ENCODE data around the gene TNFSF11. TPM values are rescaled to one million over a fixed set of nuclear protein-coding genes. Genes with fewer than 3 reads are reported as not detected.

TNFSF11 gene
- total and polyA plus RNA-seq, 2 donors (not counting 1 experiment from before 2014, with no cell fraction given) = not detected

GRCh38 chr13:42597505-42597904 is 23.6 kb downstream of the TNFSF11 start:
- no peaks in the 10 kb centered on the region for H4K20me1 ChIP-seq (ENCODE audit: control insufficient read depth, insufficient read depth, low read length, poor library complexity, severe bottlenecking)
- H3K4me2 ChIP-seq (replicated peaks; ENCODE audit: low read depth, low read length, poor library complexity, severe bottlenecking) = no peak overlapping the region
- Mint-ChIP-seq H3K4me1 (no peaks in the 10 kb centered on the region), H3K27ac (no peak overlapping the region), H3K4me3 (no peak overlapping the region), H3K9me3 (ENCODE audit: insufficient read depth) (no peaks in the 10 kb centered on the region), H3K27me3 (no peaks in the 10 kb centered on the region)
- H3K4me3 ChIP-seq (ENCODE audit: control extremely low read depth in 1 of 5, extremely low read depth in 1 of 5, insufficient read depth in 1 of 5, low read depth in 2 of 5, low read length in 4 of 5) = no peak overlapping the region
- H2AFZ ChIP-seq (ENCODE audit: insufficient read depth, low read depth, low read length, poor library complexity, severe bottlenecking) = no peak overlapping the region
- TF ChIP-seq CTCF (IDR thresholded peaks at IDR 0.05) (no peak), EZH2 (IDR thresholded peaks at IDR 0.05; ENCODE audit: borderline replicate concordance, insufficient read depth, low read depth, low read length, poor library complexity, severe bottlenecking) (no peak)
- 74% methylated on average over 3 of the region's 4 CpGs for WGBS (ENCODE audit: insufficient coverage)
- ChIA-PET CTCF (interaction anchor here (0.6 to 7.1 kb wide), 4 partner anchors 35 to 1206 kb away, joined by 3 to 45 read pairs (median 3); no protein-coding TSS in a partner anchor), POLR2A (no interaction called here)
- H3K9me3 ChIP-seq (ENCODE audit: control extremely low read depth in 1 of 3, control insufficient read depth in 2 of 3, insufficient read depth in 1 of 3, low read length in 2 of 3) = no peaks in the 10 kb centered on the region
- no peaks in the 10 kb centered on the region for H3K27me3 ChIP-seq (replicated peaks in 1 of 4; ENCODE audit: control extremely low read depth in 1 of 4, control insufficient read depth in 3 of 4, insufficient read depth in 4 of 4, low read length in 3 of 4)
- ATAC-seq (ENCODE audit: low read depth) (no peak), DNase-seq (no peak)
- H3K4me1 ChIP-seq (ENCODE audit: control insufficient read depth in 2 of 2, insufficient read depth in 2 of 2, low read length in 2 of 2) = no peaks in the 10 kb centered on the region
- no peaks in the 10 kb centered on the region for H3K36me3 ChIP-seq (replicated peaks in 1 of 2; ENCODE audit: control extremely low read depth in 1 of 2, control insufficient read depth in 1 of 2, extremely low read depth in 1 of 2, insufficient read depth in 2 of 2, low read length in 1 of 2)
- H3K9ac ChIP-seq (ENCODE audit: low read length) = no peak overlapping the region
- H3K27ac ChIP-seq (ENCODE audit: low read length in 2 of 2) = no peak overlapping the region
- intact Hi-C loops (cut with micrococcal nuclease) = loop anchor here (10.0 kb wide), 1 partner anchor 1277 kb away; the partner anchor contains the start of genes CCDC122 and LACC1
- no peaks in the 10 kb centered on the region for H3K79me2 ChIP-seq (ENCODE audit: control insufficient read depth, insufficient read depth, low read length)

GRCh38 chr13:42600943-42601342 is 27.0 kb downstream of the TNFSF11 start:
- peaks cover 10 to 13% of the 10 kb centered on the region in 2 donors for H3K4me1 ChIP-seq (ENCODE audit: control insufficient read depth in 2 of 2, insufficient read depth in 2 of 2, low read length in 2 of 2)
- no peak for DNase-seq
- 86% methylated on average over 1 of the region's 1 CpG for WGBS (ENCODE audit: insufficient coverage)
- no peak overlapping the region for H3K27ac ChIP-seq (ENCODE audit: low read length in 2 of 2)
- H3K4me2 ChIP-seq (replicated peaks; ENCODE audit: low read depth, low read length, poor library complexity, severe bottlenecking) = no peak overlapping the region
- no peak overlapping the region for H2AFZ ChIP-seq (ENCODE audit: insufficient read depth, low read depth, low read length, poor library complexity, severe bottlenecking)
- H3K79me2 ChIP-seq (ENCODE audit: control insufficient read depth, insufficient read depth, low read length) = no peaks in the 10 kb centered on the region
- no peaks in the 10 kb centered on the region for H4K20me1 ChIP-seq (ENCODE audit: control insufficient read depth, insufficient read depth, low read length, poor library complexity, severe bottlenecking)
- H3K36me3 ChIP-seq (replicated peaks in 1 of 2; ENCODE audit: control extremely low read depth in 1 of 2, control insufficient read depth in 1 of 2, extremely low read depth in 1 of 2, insufficient read depth in 2 of 2, low read length in 1 of 2) = no peaks in the 10 kb centered on the region
- ATAC-seq (ENCODE audit: low read depth) = no peak
- TF ChIP-seq EZH2 (IDR thresholded peaks at IDR 0.05; ENCODE audit: borderline replicate concordance, insufficient read depth, low read depth, low read length, poor library complexity, severe bottlenecking) = no peak
- TF ChIP-seq CTCF (IDR thresholded peaks at IDR 0.05) = no peak
- no peak overlapping the region for H3K27ac Mint-ChIP-seq
- no peaks in the 10 kb centered on the region for H3K9me3 ChIP-seq (ENCODE audit: control extremely low read depth in 1 of 3, control insufficient read depth in 2 of 3, insufficient read depth in 1 of 3, low read length in 2 of 3)
- CTCF ChIA-PET = interaction anchor here (1.3 kb wide), 1 partner anchor 10 kb away, joined by 5 read pairs; no protein-coding TSS in a partner anchor
- no peaks in the 10 kb centered on the region for H3K27me3 ChIP-seq (replicated peaks in 1 of 4; ENCODE audit: control extremely low read depth in 1 of 4, control insufficient read depth in 3 of 4, insufficient read depth in 4 of 4, low read length in 3 of 4)
- H3K4me3 ChIP-seq (ENCODE audit: control extremely low read depth in 1 of 5, extremely low read depth in 1 of 5, insufficient read depth in 1 of 5, low read depth in 2 of 5, low read length in 4 of 5) = no peak overlapping the region
- intact Hi-C loops (cut with micrococcal nuclease) = no loop called here
- H3K27me3 Mint-ChIP-seq = no peaks in the 10 kb centered on the region
- POLR2A ChIA-PET = no interaction called here
- peaks cover 13% of the 10 kb centered on the region for H3K4me1 Mint-ChIP-seq
- H3K9ac ChIP-seq (ENCODE audit: low read length) = no peak overlapping the region
- no peaks in the 10 kb centered on the region for H3K9me3 Mint-ChIP-seq (ENCODE audit: insufficient read depth)
- H3K4me3 Mint-ChIP-seq = no peak overlapping the region
